Fibroblast of lung (primary cell): ENCODE results near the gene IKBKG.

Experiments used
- EZH2 ChIP-seq: IDR thresholded peaks from 2 replicates; pipeline ENCODE4 v1.5.1; 2012; ENCODE audit warnings: low read length, control low read depth, mild to moderate bottlenecking; ENCODE audit errors: missing control alignments
- TF ChIP-seq, protein P1 (sequence below), 2 donors: IDR thresholded peaks in 1 of 2; conservative IDR thresholded peaks in 1 of 2; 1 replicate in 1 of 2; 2 replicates in 1 of 2; pipeline ENCODE4 v1.5.1; 2011 to 2012; ENCODE audit warnings: low read length in 2 of 2, control low read depth in 1 of 2, inconsistent platforms in 1 of 2, low read depth in 1 of 2, mild to moderate bottlenecking in 1 of 2

DNA sequence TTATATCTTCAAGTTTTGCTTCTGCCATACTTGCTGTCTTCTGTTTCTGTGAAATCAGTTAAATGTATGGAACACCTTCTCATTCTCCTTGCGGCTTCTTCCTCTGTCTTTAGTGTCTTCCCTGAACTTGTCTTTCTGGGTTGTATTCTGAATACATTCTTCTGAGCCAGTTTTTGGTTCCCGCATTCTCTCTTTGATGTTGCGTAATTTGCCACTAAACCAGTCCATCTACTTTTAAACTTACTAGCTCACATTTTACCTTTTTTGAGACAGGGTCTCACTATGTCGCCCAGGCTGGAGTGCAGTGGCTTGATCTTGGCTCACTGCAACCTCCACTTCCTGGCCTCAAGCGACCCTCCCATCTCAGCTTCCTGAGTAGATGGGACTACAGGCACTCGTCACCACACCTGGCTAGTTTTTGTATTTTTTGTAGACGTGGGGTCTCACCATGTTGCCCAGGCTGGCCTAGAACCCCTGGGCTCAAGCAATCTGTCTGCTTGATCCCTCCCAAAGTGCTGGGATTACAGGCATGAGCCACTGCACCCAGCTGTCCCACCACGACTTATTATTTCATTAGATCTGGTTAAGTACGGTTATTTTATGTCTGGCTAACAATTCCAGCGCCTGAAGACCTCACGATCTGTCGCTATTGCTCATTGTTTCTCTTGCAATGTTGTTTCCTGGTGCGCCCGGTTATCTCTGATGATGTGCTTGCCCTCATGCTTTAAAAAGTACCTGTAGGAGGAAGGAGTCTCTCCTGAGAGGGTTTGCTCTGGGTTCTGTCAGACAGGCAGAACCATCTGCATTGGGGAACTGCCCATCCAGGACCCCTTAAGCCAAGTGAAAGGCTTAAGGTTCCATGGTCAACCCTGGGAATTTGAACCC lies 21.6 kb upstream of the IKBKG start:
- TF ChIP-seq, protein P1, sequence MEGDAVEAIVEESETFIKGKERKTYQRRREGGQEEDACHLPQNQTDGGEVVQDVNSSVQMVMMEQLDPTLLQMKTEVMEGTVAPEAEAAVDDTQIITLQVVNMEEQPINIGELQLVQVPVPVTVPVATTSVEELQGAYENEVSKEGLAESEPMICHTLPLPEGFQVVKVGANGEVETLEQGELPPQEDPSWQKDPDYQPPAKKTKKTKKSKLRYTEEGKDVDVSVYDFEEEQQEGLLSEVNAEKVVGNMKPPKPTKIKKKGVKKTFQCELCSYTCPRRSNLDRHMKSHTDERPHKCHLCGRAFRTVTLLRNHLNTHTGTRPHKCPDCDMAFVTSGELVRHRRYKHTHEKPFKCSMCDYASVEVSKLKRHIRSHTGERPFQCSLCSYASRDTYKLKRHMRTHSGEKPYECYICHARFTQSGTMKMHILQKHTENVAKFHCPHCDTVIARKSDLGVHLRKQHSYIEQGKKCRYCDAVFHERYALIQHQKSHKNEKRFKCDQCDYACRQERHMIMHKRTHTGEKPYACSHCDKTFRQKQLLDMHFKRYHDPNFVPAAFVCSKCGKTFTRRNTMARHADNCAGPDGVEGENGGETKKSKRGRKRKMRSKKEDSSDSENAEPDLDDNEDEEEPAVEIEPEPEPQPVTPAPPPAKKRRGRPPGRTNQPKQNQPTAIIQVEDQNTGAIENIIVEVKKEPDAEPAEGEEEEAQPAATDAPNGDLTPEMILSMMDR (conservative IDR thresholded peaks at IDR 0.05 in 1 of 2, IDR thresholded peaks at IDR 0.05 in 1 of 2; ENCODE audit: low read depth in 1 of 2, low read length in 2 of 2): no peak
- no peak for TF ChIP-seq EZH2
